GM12873 (cell line): ENCODE measurements around the gene FAM171A2.

Experiments
- CTCF ChIP-seq: IDR thresholded peaks from 2 replicates; pipeline ENCODE4 v1.5.1; 2012; ENCODE audit warnings: low read depth, mild to moderate bottlenecking, moderate library complexity, low read length, control low read depth; ENCODE audit not compliant: insufficient read depth; ENCODE audit errors: missing control alignments

The FAM171A2 gene

GRCh38 chr17:44310188-44310587 lies 53.5 kb downstream of the FAM171A2 start:
- TF ChIP-seq CTCF, result no peak

GRCh38 chr17:44309472-44309871 lies 54.2 kb downstream of the FAM171A2 start:
- TF ChIP-seq CTCF, result no peak

GRCh38 chr17:44308865-44309264 lies 54.8 kb downstream of the FAM171A2 start:
- no peak for TF ChIP-seq CTCF

- TF ChIP-seq CTCF, result no peak
Measured at GRCh38 chr17:44308320-44308818, 55.3 kb downstream of the FAM171A2 start, which contains the start of gene RUNDC3A. Gene RUNDC3A, plus strand, starts transcription at chr17:44308601. Its CDS starts 232 bp downstream, at chr17:44308833.

GRCh38 chr17:44307387-44308186 lies 56.1 kb downstream of the FAM171A2 start:
- no peak for TF ChIP-seq CTCF

DNA sequence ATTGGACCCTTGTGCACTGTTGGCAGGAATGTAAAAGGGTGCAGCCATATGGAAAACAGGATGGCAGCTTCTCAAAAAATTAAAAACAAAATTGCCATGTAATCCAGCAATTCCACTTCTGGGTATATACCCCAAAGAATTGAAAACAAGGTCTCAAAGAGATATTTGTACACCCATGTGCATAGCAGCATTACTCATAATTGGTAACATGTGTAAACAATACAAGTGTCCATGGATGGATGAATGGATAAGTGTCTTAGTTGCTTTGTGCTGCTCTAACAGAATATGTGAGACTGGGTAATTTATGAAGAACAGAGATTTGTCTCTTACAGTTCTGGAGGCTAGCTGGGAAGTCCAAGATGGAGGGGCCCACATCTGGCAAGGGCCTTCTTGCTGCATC lies 59.0 kb downstream of the FAM171A2 start:
- TF ChIP-seq CTCF, result no peak
